Stomach (tissue), 4 donors: ENCODE data around the gene CD9.

Experiments
- POLR2A ChIP-seq, 4 donors: fragments of 450-650 bp; IDR thresholded peaks; one replicate each; pipeline ENCODE4 v1.6.1; 2016; ENCODE audit warnings: antibody characterized with exemption in 4 of 4, control low read depth in 2 of 4, mild to moderate bottlenecking in 1 of 4, moderate library complexity in 1 of 4
- TF ChIP-seq, protein P1 (sequence below), 7 experiments: fragments of 450-650 bp in 4 of 7; fragments of 200-600 bp in 3 of 7; sonication (generic) in 3 of 7; IDR thresholded peaks; one replicate each; pipeline ENCODE4 v1.5.1; 2016 to 2019; ENCODE audit warnings: antibody characterized with exemption in 7 of 7, control low read depth in 2 of 7, mild to moderate bottlenecking in 1 of 7

DNA sequence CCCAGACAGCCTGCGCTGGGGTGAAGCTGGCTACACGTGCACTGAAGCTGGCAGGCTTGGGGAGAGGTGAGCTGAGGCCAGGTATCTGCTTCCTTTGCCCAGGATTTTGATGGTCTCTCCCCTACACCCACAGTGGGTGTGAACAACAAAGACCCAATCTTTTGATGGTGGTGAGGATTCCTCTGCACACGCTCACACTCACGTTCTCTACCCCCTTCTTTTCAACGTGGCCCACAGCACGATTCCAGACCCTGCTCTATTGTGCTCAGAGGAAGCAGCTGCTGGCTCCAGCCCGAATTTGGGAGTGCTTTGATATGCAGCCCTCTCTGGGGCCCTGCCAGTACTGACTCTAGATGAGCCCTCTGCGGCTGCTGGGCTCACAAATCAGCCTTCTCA lies 4.9 kb downstream of the CD9 start:
- TF ChIP-seq, protein P1, sequence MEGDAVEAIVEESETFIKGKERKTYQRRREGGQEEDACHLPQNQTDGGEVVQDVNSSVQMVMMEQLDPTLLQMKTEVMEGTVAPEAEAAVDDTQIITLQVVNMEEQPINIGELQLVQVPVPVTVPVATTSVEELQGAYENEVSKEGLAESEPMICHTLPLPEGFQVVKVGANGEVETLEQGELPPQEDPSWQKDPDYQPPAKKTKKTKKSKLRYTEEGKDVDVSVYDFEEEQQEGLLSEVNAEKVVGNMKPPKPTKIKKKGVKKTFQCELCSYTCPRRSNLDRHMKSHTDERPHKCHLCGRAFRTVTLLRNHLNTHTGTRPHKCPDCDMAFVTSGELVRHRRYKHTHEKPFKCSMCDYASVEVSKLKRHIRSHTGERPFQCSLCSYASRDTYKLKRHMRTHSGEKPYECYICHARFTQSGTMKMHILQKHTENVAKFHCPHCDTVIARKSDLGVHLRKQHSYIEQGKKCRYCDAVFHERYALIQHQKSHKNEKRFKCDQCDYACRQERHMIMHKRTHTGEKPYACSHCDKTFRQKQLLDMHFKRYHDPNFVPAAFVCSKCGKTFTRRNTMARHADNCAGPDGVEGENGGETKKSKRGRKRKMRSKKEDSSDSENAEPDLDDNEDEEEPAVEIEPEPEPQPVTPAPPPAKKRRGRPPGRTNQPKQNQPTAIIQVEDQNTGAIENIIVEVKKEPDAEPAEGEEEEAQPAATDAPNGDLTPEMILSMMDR (IDR thresholded peaks at IDR 0.05) = no peak
- no peak for TF ChIP-seq POLR2A (IDR thresholded peaks at IDR 0.05)
